ENCODE data around the gene MRPS34. TPM values are rescaled to one million over a fixed set of nuclear protein-coding genes. Genes with fewer than 3 reads are reported as not detected.

Gene MRPS34
- total and polyA plus RNA-seq, 10 of the 15 experiments (the other 5 are each of a cell fraction or from before 2014, with no cell fraction given) = 3.6 to 285 (median 147) TPM

DNA sequence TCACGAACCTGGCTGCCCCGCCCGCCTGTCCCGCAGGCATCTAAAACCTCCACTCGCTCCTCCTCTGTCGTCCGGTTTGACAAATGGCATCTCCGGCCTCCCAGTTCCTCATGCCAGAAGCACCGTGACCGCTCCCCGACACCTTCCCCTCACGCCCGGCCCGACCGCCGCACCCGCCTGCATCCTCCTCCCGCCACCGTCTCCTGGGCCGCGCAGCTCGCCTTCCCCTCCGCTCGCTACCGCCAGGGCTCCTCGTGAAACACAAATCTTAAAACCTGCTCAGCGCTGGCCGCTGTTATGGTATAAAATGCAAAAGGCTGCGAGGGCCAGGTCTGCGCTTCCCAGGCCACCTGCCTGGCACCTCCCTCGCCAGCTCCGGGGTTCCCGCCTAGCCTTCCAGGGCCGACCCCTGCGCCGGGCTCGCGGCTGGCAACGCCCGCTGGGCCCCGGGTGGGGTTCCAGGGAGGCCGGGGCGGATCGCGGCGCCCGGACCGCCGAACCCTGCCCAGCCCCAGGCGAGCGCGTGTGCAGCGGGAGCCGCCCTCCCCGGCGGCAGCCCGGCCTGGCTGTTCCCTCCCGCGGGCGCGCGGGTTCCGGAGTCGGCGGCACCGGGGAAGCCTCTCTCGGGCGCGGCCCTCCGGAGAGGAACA is 8.9 kb upstream of the MRPS34 start (continued):
- no peak for TF ChIP-seq CHD4 (IDR thresholded peaks at IDR 0.05)
- no peak for TF ChIP-seq NFXL1 (IDR thresholded peaks at IDR 0.05; ENCODE audit: borderline replicate concordance)
- TF ChIP-seq TCF12 (IDR thresholded peaks at IDR 0.05; ENCODE audit: low read depth, low read length) = no peak
- TF ChIP-seq ATF7 (IDR thresholded peaks at IDR 0.05; ENCODE audit: low read depth) = no peak
- TF ChIP-seq IKZF2 (IDR thresholded peaks at IDR 0.05) = no peak
- TF ChIP-seq BHLHE40 (IDR thresholded peaks at IDR 0.05; ENCODE audit: borderline replicate concordance in 1 of 2, low read depth in 2 of 2, low read length in 1 of 2) = no peak
- peak; percentile 10; the same call in 1 of the 2 replicates for TF ChIP-seq POLR2A (IDR thresholded peaks at IDR 0.05; ENCODE audit: low read depth, low read length)
- TF ChIP-seq GATAD2B (conservative IDR thresholded peaks at IDR 0.05; ENCODE audit: low read depth) = peak; percentile 85; the same call in 1 of the 2 replicates
- TF ChIP-seq, protein P1, sequence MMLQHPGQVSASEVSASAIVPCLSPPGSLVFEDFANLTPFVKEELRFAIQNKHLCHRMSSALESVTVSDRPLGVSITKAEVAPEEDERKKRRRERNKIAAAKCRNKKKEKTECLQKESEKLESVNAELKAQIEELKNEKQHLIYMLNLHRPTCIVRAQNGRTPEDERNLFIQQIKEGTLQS (IDR thresholded peaks at IDR 0.05; ENCODE audit: borderline replicate concordance, extremely low read depth, low read depth, low read length) = no peak
- no peak for TF ChIP-seq ZNF622 (IDR thresholded peaks at IDR 0.05)
- TF ChIP-seq FOXK2 (IDR thresholded peaks at IDR 0.05) = no peak
- no peak for TF ChIP-seq SRF (IDR thresholded peaks at IDR 0.05; ENCODE audit: low read depth in 2 of 2, low read length in 2 of 2)
- TF ChIP-seq, protein P2, sequence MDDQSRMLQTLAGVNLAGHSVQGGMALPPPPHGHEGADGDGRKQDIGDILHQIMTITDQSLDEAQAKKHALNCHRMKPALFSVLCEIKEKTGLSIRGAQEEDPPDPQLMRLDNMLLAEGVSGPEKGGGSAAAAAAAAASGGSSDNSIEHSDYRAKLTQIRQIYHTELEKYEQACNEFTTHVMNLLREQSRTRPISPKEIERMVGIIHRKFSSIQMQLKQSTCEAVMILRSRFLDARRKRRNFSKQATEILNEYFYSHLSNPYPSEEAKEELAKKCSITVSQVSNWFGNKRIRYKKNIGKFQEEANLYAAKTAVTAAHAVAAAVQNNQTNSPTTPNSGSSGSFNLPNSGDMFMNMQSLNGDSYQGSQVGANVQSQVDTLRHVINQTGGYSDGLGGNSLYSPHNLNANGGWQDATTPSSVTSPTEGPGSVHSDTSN (IDR thresholded peaks at IDR 0.05; ENCODE audit: insufficient replicate concordance, low read depth, low read length) = no peak
- TF ChIP-seq MEF2A (IDR thresholded peaks at IDR 0.05; ENCODE audit: insufficient read depth, low read depth, low read length) = no peak
- TF ChIP-seq NR2F1 (conservative IDR thresholded peaks at IDR 0.05) = peak; percentile 78
- TF ChIP-seq, protein P3, sequence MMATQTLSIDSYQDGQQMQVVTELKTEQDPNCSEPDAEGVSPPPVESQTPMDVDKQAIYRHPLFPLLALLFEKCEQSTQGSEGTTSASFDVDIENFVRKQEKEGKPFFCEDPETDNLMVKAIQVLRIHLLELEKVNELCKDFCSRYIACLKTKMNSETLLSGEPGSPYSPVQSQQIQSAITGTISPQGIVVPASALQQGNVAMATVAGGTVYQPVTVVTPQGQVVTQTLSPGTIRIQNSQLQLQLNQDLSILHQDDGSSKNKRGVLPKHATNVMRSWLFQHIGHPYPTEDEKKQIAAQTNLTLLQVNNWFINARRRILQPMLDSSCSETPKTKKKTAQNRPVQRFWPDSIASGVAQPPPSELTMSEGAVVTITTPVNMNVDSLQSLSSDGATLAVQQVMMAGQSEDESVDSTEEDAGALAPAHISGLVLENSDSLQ (IDR thresholded peaks at IDR 0.05) = 0 out of 2 replicates have a peak, but pooled peaks have one; percentile 15
- TF ChIP-seq, protein P4, sequence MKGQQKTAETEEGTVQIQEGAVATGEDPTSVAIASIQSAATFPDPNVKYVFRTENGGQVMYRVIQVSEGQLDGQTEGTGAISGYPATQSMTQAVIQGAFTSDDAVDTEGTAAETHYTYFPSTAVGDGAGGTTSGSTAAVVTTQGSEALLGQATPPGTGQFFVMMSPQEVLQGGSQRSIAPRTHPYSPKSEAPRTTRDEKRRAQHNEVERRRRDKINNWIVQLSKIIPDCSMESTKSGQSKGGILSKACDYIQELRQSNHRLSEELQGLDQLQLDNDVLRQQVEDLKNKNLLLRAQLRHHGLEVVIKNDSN (IDR thresholded peaks at IDR 0.05; ENCODE audit: borderline replicate concordance, extremely low read length, insufficient read depth, low read depth, low read length) = no peak
- TF ChIP-seq, protein P5, sequence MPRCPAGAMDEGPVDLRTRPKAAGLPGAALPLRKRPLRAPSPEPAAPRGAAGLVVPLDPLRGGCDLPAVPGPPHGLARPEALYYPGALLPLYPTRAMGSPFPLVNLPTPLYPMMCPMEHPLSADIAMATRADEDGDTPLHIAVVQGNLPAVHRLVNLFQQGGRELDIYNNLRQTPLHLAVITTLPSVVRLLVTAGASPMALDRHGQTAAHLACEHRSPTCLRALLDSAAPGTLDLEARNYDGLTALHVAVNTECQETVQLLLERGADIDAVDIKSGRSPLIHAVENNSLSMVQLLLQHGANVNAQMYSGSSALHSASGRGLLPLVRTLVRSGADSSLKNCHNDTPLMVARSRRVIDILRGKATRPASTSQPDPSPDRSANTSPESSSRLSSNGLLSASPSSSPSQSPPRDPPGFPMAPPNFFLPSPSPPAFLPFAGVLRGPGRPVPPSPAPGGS (IDR thresholded peaks at IDR 0.05; ENCODE audit: borderline replicate concordance, insufficient read depth, low read depth, low read length, poor library complexity, severe bottlenecking) = peak; percentile 6
- TF ChIP-seq TCF3 (IDR thresholded peaks at IDR 0.05; ENCODE audit: borderline replicate concordance, insufficient read depth, low read depth, low read length) = no peak
- TF ChIP-seq NR2C1 (IDR thresholded peaks at IDR 0.05) = no peak
- TF ChIP-seq TCF7 (IDR thresholded peaks at IDR 0.05; ENCODE audit: borderline replicate concordance) = no peak

Measured in GM12878 (cell line).